PC-3 (cell line): ENCODE results near the gene SLC23A2. TPM values are rescaled to one million over a fixed set of nuclear protein-coding genes. Genes with fewer than 3 reads are reported as not detected.

Experiments
- ATAC-seq: fragments of 200-7000 bp; cut with Tn5 transposase; 2 replicates; pipeline ENCODE4 v1.9.1; 2020; ENCODE audit warnings: mild to moderate bottlenecking, moderate library complexity
- BruUV-seq: library from RNA; stranded (reverse); fragments of 400-500 nt; replicated peaks from 2 replicates; lab custom pipeline; 2021; lab: Mats Ljungman, UMichigan
- CTCF ChIA-PET: fragments of 300-600 bp; sonication (Branson Sonifier 250); formaldehyde crosslinking; loops from one replicate; lab custom pipeline; 2022; ENCODE audit warnings: antibody characterized with exemption; lab: Charles Lee
- POLR2A ChIA-PET: fragments of 300-600 bp; sonication (Branson Sonifier 250); formaldehyde crosslinking; loops from one replicate; lab custom pipeline; 2022; ENCODE audit warnings: antibody characterized with exemption; ENCODE audit not compliant: unreplicated experiment; lab: Charles Lee
- DNase-seq: peaks from one replicate; pipeline ENCODE4 v3.0.0-alpha.2; 2015
- H2AFZ ChIP-seq: fragments of 300-600 bp; sonication (generic); 2 replicates; pipeline ENCODE4 v1.6.0; 2016; ENCODE audit warnings: antibody characterized with exemption, low read length
- H3F3A ChIP-seq: fragments of 300-600 bp; sonication (generic); one replicate; pipeline ENCODE4 v1.6.0; 2017; ENCODE audit warnings: antibody characterized with exemption, low read length, control low read depth, mild to moderate bottlenecking; ENCODE audit not compliant: unreplicated experiment
- H3K27ac ChIP-seq: fragments of 300-600 bp; sonication (generic); 2 replicates; pipeline ENCODE4 v1.5.1; 2016; ENCODE audit warnings: mild to moderate bottlenecking, low read length
- H3K27me3 ChIP-seq: fragments of 300-600 bp; sonication (generic); 2 replicates; pipeline ENCODE4 v1.6.1; 2016; ENCODE audit warnings: low read length, mixed read lengths
- H3K36me3 ChIP-seq: fragments of 300-600 bp; sonication (generic); 2 replicates; pipeline ENCODE4 v1.6.1; 2016; ENCODE audit warnings: low read depth, mixed run types, low read length, mixed read lengths
- H3K4me1 ChIP-seq: fragments of 300-600 bp; sonication (generic); 2 replicates; pipeline ENCODE4 v1.5.1; 2016; ENCODE audit warnings: low read length; ENCODE audit not compliant: insufficient read depth
- H3K4me2 ChIP-seq: fragments of 300-600 bp; sonication (generic); 2 replicates; pipeline ENCODE4 v1.6.0; 2016; ENCODE audit warnings: low read length
- H3K4me3 ChIP-seq: fragments of 300-600 bp; sonication (generic); 2 replicates; pipeline ENCODE4 v1.5.1; 2016; ENCODE audit warnings: mild to moderate bottlenecking, low read length, mixed read lengths
- H3K79me2 ChIP-seq: fragments of 300-600 bp; sonication (generic); 2 replicates; pipeline ENCODE4 v1.6.1; 2017; ENCODE audit warnings: low read length, mixed read lengths
- H3K9ac ChIP-seq: fragments of 300-600 bp; sonication (generic); 2 replicates; pipeline ENCODE4 v1.6.0; 2016; ENCODE audit warnings: mild to moderate bottlenecking, low read length
- H3K9me2 ChIP-seq: fragments of 300-600 bp; sonication (generic); replicated peaks from 2 replicates; pipeline ENCODE4 v1.6.1; 2016; ENCODE audit warnings: mixed run types, low read length, mixed read lengths
- H3K9me3 ChIP-seq: fragments of 300-600 bp; sonication (generic); 2 replicates; pipeline ENCODE4 v1.6.1; 2016; ENCODE audit warnings: low read length, mixed read lengths
- H4K20me1 ChIP-seq: fragments of 300-600 bp; sonication (generic); 2 replicates; pipeline ENCODE4 v1.6.1; 2016; ENCODE audit warnings: low read length, mixed read lengths
- CTCF ChIP-seq: fragments of 300-600 bp; sonication (generic); conservative IDR thresholded peaks from 2 replicates; pipeline ENCODE4 v1.5.1; 2017; ENCODE audit warnings: antibody characterized with exemption, low read depth, mild to moderate bottlenecking, low read length
- EZH2 ChIP-seq: fragments of 300-600 bp; sonication (generic); IDR thresholded peaks from one replicate; pipeline ENCODE4 v1.6.1; 2017; ENCODE audit warnings: antibody characterized with exemption, mild to moderate bottlenecking, low read length; ENCODE audit not compliant: unreplicated experiment
- EZH2phosphoT487 ChIP-seq: fragments of 300-600 bp; sonication (generic); IDR thresholded peaks from 2 replicates; pipeline ENCODE4 v1.6.1; 2018; ENCODE audit warnings: mild to moderate bottlenecking, antibody characterized with exemption, low read length, borderline replicate concordance
- intact Hi-C: fragments of 100-400 bp; cut with micrococcal nuclease; formaldehyde crosslinking; loops from 2 replicates; pipeline ENCODE4 v1.9.0; 2023
- total RNA-seq: library from RNA; depleted of rRNA; stranded (reverse); fragments of >200 nt; gene quantifications from 2 replicates; pipeline ENCODE4 v1.2.3, GENCODE V29; 2014

SLC23A2 gene
- total RNA-seq, 1 experiment from 2014 or later, result 18.3 TPM

GRCh38 chr20:5045906-5046305 lies 44.6 kb upstream of the SLC23A2 start:
- no peak overlapping the region for H3K4me3 ChIP-seq
- CTCF ChIA-PET, result no interaction called here
- no peaks in the 10 kb centered on the region for H3F3A ChIP-seq
- H3K9me3 ChIP-seq, result no peaks in the 10 kb centered on the region
- H3K27ac ChIP-seq, result no peak overlapping the region
- no peak overlapping the region for H3K9ac ChIP-seq
- POLR2A ChIA-PET, result no interaction called here
- H3K9me2 ChIP-seq, result no peaks in the 10 kb centered on the region
- no peaks in the 10 kb centered on the region for H3K27me3 ChIP-seq
- no peaks in the 10 kb centered on the region for H3K4me1 ChIP-seq
- no peak overlapping the region for H2AFZ ChIP-seq
- ATAC-seq (no peak), DNase-seq (no peak)
- H3K4me2 ChIP-seq, result no peak overlapping the region
- intact Hi-C loops, result no loop called here
- no peak for TF ChIP-seq EZH2phosphoT487
- no peak for TF ChIP-seq CTCF
- TF ChIP-seq EZH2, result no peak
- no peaks in the 10 kb centered on the region for H3K79me2 ChIP-seq
- BruUV-seq, result no TSS peak
- H4K20me1 ChIP-seq, result no peaks in the 10 kb centered on the region
- H3K36me3 ChIP-seq, result no peaks in the 10 kb centered on the region

DNA sequence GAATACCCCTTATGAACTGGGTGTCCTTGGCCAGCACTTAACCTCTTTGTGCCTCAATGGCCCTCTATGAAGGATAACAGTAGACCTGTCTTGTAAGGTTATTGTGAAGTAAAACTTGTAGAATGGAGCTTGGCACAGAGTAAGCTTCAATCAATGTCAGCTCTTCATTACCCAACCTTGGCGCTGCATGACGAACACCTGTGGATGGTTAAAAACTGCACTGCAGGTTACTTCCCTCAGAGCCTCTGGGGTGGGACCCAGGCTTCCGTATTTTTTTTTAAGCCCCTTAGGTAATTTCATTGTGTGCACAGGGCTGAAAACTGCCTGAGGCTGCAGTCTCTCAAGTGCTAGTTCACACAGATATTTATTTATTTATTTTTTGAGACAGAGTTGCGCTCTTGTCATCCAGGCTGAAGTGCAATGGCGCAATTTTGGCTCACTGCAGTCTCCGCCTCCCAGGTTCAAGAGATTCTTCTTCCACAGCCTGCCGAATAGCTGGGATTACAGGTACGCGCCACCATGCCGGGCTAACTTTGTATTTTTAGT lies 42.8 kb upstream of the SLC23A2 start:
- ATAC-seq (no peak), DNase-seq (no peak)
- no peaks in the 10 kb centered on the region for H3K36me3 ChIP-seq
- ChIA-PET CTCF (no interaction called here), POLR2A (no interaction called here)
- H3K4me2 ChIP-seq, result no peak overlapping the region
- no peak overlapping the region for H3K27ac ChIP-seq
- H3K79me2 ChIP-seq, result no peaks in the 10 kb centered on the region
- H3K9me3 ChIP-seq, result no peaks in the 10 kb centered on the region
- H3F3A ChIP-seq, result no peaks in the 10 kb centered on the region
- H3K9ac ChIP-seq, result no peak overlapping the region
- no peaks in the 10 kb centered on the region for H3K4me1 ChIP-seq
- no TSS peak for BruUV-seq
- no peak overlapping the region for H3K4me3 ChIP-seq
- H3K9me2 ChIP-seq, result no peaks in the 10 kb centered on the region
- H2AFZ ChIP-seq, result no peak overlapping the region
- intact Hi-C loops, result no loop called here
- no peaks in the 10 kb centered on the region for H3K27me3 ChIP-seq
- TF ChIP-seq EZH2, result no peak
- TF ChIP-seq EZH2phosphoT487, result no peak
- no peak for TF ChIP-seq CTCF
- no peaks in the 10 kb centered on the region for H4K20me1 ChIP-seq

- Histone ChIP-seq H3K36me3 (no peaks in the 10 kb centered on the region), H3F3A (no peaks in the 10 kb centered on the region), H3K9me2 (no peaks in the 10 kb centered on the region), H3K9me3 (no peaks in the 10 kb centered on the region), H3K4me1 (no peaks in the 10 kb centered on the region), H3K27ac (no peak overlapping the region), H3K27me3 (no peaks in the 10 kb centered on the region), H3K79me2 (no peaks in the 10 kb centered on the region), H3K4me2 (no peak overlapping the region), H2AFZ (no peak overlapping the region), H4K20me1 (no peaks in the 10 kb centered on the region), H3K4me3 (no peak overlapping the region), H3K9ac (no peak overlapping the region)
- ATAC-seq (no peak), DNase-seq (no peak)
- CTCF ChIA-PET, result no interaction called here
- intact Hi-C loops, result no loop called here
- POLR2A ChIA-PET, result no interaction called here
- no TSS peak for BruUV-seq
- TF ChIP-seq EZH2 (no peak), CTCF (no peak), EZH2phosphoT487 (no peak)
These were observed 40.1 kb upstream of the SLC23A2 start for GRCh38 chr20:5041433-5041832.
